HG03432 (cell line): ENCODE measurements around the gene LRRC49.

Experiments used
- ATAC-seq: cut with Tn5 transposase; IDR thresholded peaks from one replicate; pipeline ENCODE4 v1.9.1; 2021; ENCODE audit warnings: mild to moderate bottlenecking, moderate library complexity; ENCODE audit not compliant: unreplicated experiment

The LRRC49 gene

GRCh38 chr15:71048913-71049675 lies 156.5 kb downstream of the LRRC49 start:
- ATAC-seq = no peak

DNA sequence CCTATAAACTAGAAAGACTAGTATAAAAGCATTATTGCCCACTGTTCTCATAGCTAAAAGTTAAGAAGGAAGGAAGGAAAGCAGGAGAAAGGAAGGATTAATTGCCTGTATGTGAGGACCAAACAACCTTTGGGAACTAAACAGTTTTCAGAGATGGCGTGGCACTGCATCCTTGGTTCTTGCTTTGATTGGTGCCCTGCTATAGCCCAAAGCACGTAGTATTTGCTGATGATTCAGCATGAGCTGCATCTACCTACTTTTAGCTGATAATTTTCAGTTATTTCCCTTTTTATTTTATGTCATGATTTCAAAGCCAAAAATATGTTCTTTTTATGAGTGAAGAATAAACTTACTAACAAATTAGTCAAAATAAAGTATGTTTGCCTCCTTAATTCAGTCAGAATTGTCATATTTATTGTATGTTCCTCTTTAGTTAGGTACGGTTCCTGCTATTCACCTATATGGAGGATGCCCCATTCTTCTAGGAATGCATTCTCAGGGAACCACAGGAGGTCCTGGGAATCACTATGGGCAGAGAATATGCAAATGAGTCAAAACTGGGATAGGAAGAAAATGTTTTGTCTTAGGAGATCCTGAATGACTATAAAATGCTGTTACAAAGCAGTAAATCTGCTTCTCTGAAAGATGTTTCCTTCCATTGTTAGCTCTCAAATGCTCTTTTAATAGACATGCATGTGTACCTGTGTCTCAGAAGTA lies 157.2 kb downstream of the LRRC49 start:
- ATAC-seq = no peak

DNA sequence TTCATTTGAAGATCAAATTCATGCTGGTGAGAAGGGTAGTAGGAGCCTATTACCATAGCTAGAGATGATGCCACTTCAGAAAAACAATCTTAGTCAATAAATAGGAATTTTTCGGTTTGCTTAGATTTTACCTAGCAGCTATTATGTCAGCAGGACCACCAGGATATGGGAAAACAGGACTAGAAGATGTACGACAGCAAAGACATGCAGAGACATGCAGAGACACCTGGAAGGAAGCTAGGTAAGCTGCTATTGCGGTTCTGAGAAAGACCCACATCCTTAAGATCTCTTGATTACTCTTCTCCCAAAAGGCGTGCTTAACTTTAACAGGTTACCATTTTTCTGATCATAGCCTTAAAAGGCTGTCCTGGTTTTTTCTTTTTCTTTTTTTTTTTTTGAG lies 157.8 kb downstream of the LRRC49 start:
- ATAC-seq = no peak

GRCh38 chr15:71051539-71051938 lies 158.9 kb downstream of the LRRC49 start:
- no peak for ATAC-seq

- ATAC-seq = no peak
These were observed 159.7 kb downstream of the LRRC49 start for GRCh38 chr15:71052356-71052755.

GRCh38 chr15:71054286-71054952 lies 161.8 kb downstream of the LRRC49 start:
- ATAC-seq = no peak

- ATAC-seq = no peak
These were observed 162.8 kb downstream of the LRRC49 start for GRCh38 chr15:71055461-71055860.

GRCh38 chr15:71056111-71056510 lies 163.5 kb downstream of the LRRC49 start:
- no peak for ATAC-seq

GRCh38 chr15:71057143-71057542 lies 164.5 kb downstream of the LRRC49 start:
- ATAC-seq = no peak

GRCh38 chr15:71057581-71057980 lies 165.0 kb downstream of the LRRC49 start:
- no peak for ATAC-seq

GRCh38 chr15:71060983-71061382 lies 168.4 kb downstream of the LRRC49 start:
- ATAC-seq = no peak

DNA sequence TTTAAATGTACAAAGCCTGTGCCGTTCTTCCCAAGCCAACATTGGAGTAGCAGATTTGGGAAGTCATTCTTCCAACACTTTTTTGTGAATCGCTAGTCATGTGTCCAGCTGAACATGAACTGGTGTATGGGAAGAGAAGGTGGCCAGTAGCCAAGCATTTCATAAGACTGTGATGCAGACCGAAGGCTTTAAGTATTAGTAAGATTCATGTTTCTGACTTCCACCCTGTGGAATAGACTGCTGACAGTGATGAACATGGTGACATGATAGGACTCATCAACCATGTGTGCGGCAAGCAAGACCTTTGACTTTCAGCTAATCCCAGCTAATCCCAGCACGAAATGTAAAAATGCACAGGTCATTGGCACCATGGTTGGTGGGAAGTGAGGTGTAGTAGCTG lies 174.4 kb downstream of the LRRC49 start:
- no peak for ATAC-seq

DNA sequence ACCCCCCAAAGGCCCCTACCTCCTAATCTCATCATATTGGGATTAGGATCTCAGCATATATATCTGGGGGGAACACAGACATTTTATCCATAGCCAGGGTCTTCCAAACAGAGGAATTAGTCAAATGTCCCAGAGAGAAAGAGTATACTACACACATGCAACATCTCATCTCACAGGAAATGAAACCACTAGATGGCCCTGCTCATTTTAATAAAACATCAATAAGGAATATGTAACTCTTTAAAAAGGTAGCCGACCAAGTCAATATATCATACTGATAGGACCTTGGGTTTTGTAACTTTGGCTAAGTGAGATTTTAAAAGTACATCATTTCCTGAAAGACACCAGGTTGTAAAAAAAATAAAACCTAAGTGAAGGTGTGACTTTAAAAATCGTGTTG lies 177.1 kb downstream of the LRRC49 start:
- ATAC-seq = no peak

- ATAC-seq = no peak
These were observed 178.9 kb downstream of the LRRC49 start for GRCh38 chr15:71071529-71071928.

- no peak for ATAC-seq
These were observed 179.8 kb downstream of the LRRC49 start for GRCh38 chr15:71072423-71072822.

DNA sequence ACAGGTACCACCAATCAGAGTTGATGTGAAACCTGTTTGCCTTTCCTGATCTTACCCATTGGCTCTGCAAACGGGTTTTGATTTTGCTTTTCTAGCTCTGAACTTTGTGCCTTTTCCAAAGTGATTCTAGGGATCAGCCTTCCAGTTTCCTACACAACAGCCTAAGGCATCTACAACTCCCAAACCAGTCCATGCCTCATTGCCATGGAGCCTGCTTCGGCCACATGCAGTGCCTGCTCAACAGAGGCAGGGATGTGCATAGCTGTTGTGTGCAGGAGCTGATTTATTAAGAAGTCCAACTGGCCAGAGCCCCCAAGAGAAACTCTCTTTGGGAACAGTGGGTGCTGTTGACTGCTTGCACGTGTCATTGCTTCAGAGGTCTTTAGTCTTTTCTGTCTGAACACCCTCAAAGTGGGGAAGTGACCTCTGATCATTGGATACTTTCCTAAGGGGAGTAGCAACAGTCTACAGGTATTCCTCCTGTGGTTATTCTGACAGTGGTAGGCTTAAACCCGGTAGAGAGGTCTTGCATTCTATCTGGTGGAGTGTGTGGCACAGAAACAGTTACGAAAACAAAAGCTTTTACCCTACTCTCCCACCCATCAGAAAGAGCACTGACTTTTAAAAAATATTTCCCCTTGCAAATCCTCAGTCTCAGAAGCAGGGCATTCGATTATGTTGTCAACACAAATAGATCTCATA lies 186.0 kb downstream of the LRRC49 start:
- no peak for ATAC-seq

GRCh38 chr15:71079208-71080044 lies 186.8 kb downstream of the LRRC49 start:
- no peak for ATAC-seq

GRCh38 chr15:71080166-71080565 lies 187.5 kb downstream of the LRRC49 start:
- no peak for ATAC-seq

- ATAC-seq = no peak
These were observed 188.1 kb downstream of the LRRC49 start for GRCh38 chr15:71080705-71081104.

GRCh38 chr15:71082803-71083202 lies 190.2 kb downstream of the LRRC49 start:
- no peak for ATAC-seq
